ENCODE data around the gene SUPT5H. TPM values are rescaled to one million over a fixed set of nuclear protein-coding genes. Genes with fewer than 3 reads are reported as not detected.

The SUPT5H gene
- total and polyA plus RNA-seq, 10 of the 15 experiments (the other 5 are each of a cell fraction or from before 2014, with no cell fraction given), result 27.2 to 194 (median 83.6) TPM

- peaks cover 36% of the 10 kb centered on the region for H3K4me1 ChIP-seq (ENCODE audit: control insufficient read depth, insufficient read depth, low read length)
- peaks cover 10 to 15% of the 10 kb centered on the region in 2 experiments for H3K36me3 ChIP-seq (ENCODE audit: control insufficient read depth in 2 of 2, insufficient read depth in 2 of 2, low read length in 1 of 2)
- peak overlapping the region; percentile 81 for H3K4me2 ChIP-seq (ENCODE audit: control insufficient read depth, insufficient read depth)
- H3K27me3 ChIP-seq (replicated peaks in 1 of 2; ENCODE audit: control insufficient read depth in 2 of 2, insufficient read depth in 2 of 2, low read length in 1 of 2), result no peaks in the 10 kb centered on the region
- H3K79me2 ChIP-seq (ENCODE audit: control insufficient read depth, insufficient read depth, low read length), result peaks cover 36% of the 10 kb centered on the region
- WGBS (ENCODE audit: insufficient coverage, insufficient replicate concordance, low lambda C conversion rate, missing lambda C conversion rate), result 96% methylated on average over 8 of the region's 8 CpGs
- FAIRE-seq, result no peak
- H3K9me3 ChIP-seq (replicated peaks; ENCODE audit: control insufficient read depth, insufficient read depth, low read length), result no peaks in the 10 kb centered on the region
- ChIA-PET RAD21 (ENCODE audit: unreplicated experiment) (no interaction called here), SMC1A (ENCODE audit: uncharacterized antibody, unreplicated experiment) (interaction anchor here (1.3 to 1.5 kb wide), 3 partner anchors 8 to 99 kb away, joined by 3 to 5 read pairs (median 3); partner anchors contain the start of gene EID2B), POLR2A (interaction anchor here (0.9 to 1.1 kb wide), 2 partner anchors 18 to 37 kb away, joined by 3 to 8 read pairs; no protein-coding TSS in a partner anchor), CTCF (interaction anchor here (0.7 to 1.7 kb wide), 5 partner anchors 19 to 443 kb away, joined by 3 read pairs; partner anchors contain the start of gene PLEKHG2)
- no peaks in the 10 kb centered on the region; the same call in 1 of the 2 replicates for H4K20me1 ChIP-seq (ENCODE audit: control insufficient read depth, insufficient read depth)
- H2AFZ ChIP-seq (ENCODE audit: control insufficient read depth, low read depth, low read length), result no peak overlapping the region
- no peak overlapping the region for H3K27ac ChIP-seq (ENCODE audit: control insufficient read depth, insufficient read depth)
- no peak for ATAC-seq
- no peak for DNase-seq (ENCODE audit: low read depth, low spot score)
- H3K9ac ChIP-seq (ENCODE audit: control insufficient read depth, insufficient read depth, low read length), result peak overlapping the region; percentile 97
- H3K4me3 ChIP-seq, result peak overlapping the region; percentile 97
- no TSS peak for BruUV-seq (replicated peaks)
- in situ Hi-C loops (cut with MboI), result no loop called here
- intact Hi-C loops (cut with micrococcal nuclease; ENCODE audit: unreplicated experiment), result no loop called here
- no peak for TF ChIP-seq IKZF1 (conservative IDR thresholded peaks at IDR 0.05)
- no peak for TF ChIP-seq NFXL1 (IDR thresholded peaks at IDR 0.05; ENCODE audit: borderline replicate concordance)
- TF ChIP-seq REST (IDR thresholded peaks at IDR 0.05; ENCODE audit: low read depth, low read length), result no peak
- peak; percentile 38; the same call in 1 of the 2 replicates for TF ChIP-seq POLR2A (IDR thresholded peaks at IDR 0.05; ENCODE audit: low read depth, low read length)
- TF ChIP-seq SMAD5 (IDR thresholded peaks at IDR 0.05; ENCODE audit: low read depth), result peak; percentile 36; the same call in 1 of the 2 replicates
- TF ChIP-seq SREBF1 (IDR thresholded peaks at IDR 0.05; ENCODE audit: low read length), result no peak
- TF ChIP-seq ZNF592 (IDR thresholded peaks at IDR 0.05), result no peak
- no peak for TF ChIP-seq TBL1XR1 (IDR thresholded peaks at IDR 0.05; ENCODE audit: low read depth, low read length)
- TF ChIP-seq CREB1 (IDR thresholded peaks at IDR 0.05; ENCODE audit: low read depth), result no peak
- TF ChIP-seq POLR2AphosphoS5 (IDR thresholded peaks at IDR 0.05; ENCODE audit: low read length), result peak; percentile 12; the same call in 1 of the 2 replicates
- TF ChIP-seq BCLAF1 (IDR thresholded peaks at IDR 0.05), result no peak
- no peak for TF ChIP-seq CHD2 (IDR thresholded peaks at IDR 0.05; ENCODE audit: borderline replicate concordance, low read depth, low read length)
- TF ChIP-seq NRF1 (conservative IDR thresholded peaks at IDR 0.05; ENCODE audit: low read depth, low read length), result no peak
- no peak for TF ChIP-seq KLF5 (IDR thresholded peaks at IDR 0.05; ENCODE audit: partially characterized antibody)
Observed at GRCh38 chr19:39433480-39434079, 11.8 kb upstream of the SUPT5H start.

All from GM12878 (cell line).